ENCODE measurements around the gene DOP1A.

- TF ChIP-seq, protein P1, sequence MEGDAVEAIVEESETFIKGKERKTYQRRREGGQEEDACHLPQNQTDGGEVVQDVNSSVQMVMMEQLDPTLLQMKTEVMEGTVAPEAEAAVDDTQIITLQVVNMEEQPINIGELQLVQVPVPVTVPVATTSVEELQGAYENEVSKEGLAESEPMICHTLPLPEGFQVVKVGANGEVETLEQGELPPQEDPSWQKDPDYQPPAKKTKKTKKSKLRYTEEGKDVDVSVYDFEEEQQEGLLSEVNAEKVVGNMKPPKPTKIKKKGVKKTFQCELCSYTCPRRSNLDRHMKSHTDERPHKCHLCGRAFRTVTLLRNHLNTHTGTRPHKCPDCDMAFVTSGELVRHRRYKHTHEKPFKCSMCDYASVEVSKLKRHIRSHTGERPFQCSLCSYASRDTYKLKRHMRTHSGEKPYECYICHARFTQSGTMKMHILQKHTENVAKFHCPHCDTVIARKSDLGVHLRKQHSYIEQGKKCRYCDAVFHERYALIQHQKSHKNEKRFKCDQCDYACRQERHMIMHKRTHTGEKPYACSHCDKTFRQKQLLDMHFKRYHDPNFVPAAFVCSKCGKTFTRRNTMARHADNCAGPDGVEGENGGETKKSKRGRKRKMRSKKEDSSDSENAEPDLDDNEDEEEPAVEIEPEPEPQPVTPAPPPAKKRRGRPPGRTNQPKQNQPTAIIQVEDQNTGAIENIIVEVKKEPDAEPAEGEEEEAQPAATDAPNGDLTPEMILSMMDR (conservative IDR thresholded peaks at IDR 0.05; ENCODE audit: low read depth, low read length): no peak
- no peak for TF ChIP-seq EZH2 (IDR thresholded peaks at IDR 0.05; ENCODE audit: borderline replicate concordance, low read depth, low read length, poor library complexity, severe bottlenecking)
Measured at GRCh38 chr6:83073615-83074014, 6.1 kb downstream of the DOP1A start.
